ENCODE results near the gene RPL3.

The RPL3 gene

DNA sequence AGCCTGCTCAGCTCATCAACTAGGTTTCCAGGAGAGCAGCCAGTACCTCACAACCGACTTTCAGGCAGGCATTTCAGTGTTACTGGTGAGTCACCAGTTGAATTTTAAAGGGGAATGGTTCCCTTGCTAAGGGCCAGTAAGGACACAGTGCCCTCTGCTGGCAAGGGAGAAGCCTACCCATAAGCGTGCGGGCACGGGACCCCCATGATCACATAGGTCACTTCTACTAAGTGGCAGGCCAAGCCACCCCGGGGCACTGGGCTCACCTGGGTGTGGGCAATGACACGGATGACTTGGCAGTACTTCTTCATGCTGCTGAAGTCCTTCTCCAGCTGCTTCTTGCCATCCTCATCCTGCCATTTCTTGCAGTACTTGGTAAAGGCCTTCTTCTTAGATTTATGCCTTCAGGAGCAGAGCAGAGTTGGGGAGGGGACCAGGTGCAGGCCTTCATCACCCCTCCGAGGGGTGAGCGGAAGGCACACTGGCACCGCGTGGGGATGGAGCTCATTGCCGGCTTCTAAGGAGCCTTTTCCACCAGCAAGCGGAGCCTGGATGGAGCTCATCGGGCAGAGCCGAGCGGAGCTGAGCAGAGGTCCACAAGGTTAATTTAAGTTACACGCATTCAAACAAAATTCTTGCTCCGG lies 2.9 kb downstream of the RPL3 start:
- DNase-seq: peak; percentile 75

DNA sequence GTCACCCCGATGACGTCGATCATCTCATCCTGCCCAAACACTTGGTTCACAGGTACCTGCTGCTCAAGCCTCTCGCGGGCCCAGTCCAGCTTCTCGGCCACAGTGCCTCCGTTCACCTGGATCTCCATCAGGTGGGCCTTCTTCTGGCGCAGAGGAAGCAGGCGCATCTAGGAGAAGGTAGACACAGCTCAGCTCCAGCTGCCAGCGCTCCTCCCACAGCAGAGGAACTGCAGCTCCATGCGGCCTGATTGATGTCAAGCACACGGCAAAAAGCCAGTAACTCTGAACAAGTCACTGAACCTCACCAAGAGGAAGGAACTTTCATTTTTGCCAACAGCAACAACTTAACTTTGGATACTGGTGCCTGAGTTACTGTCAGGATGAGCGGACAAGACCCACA lies 4.0 kb downstream of the RPL3 start:
- DNase-seq: no peak

DNA sequence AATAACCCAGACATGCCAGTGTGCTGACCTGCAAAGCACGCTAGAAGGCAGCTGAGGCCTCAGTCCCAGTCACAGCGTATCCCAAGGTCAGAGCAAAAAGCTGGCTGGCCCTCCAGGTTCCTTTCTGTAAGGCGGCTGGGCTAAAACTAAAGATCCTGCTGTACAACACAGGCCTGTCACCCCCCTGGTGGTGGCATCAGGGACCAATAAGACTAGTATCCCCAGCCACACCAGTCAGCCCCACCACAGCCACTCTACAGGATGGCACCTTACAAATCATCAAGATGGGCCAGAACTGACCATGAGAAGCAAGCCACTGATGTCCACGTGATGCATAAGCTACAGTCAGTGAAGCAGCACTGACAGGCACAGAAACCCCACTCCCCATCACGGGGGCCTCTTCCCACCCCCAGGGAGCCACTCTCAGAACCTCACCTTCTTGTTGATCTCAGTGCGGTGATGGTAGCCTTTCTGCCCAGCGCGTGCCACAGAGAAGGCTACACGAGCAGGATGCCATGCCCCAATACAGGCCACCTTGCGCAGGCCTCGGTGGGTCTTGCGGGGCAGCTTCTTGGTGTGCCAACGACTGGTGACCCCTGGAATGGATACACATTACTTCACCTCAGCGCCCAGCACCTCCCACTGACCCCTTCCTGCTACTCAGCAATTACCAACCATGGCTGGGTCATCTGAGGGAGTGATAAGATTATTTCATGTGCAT lies 5.0 kb downstream of the RPL3 start:
- no peak for DNase-seq

DNA sequence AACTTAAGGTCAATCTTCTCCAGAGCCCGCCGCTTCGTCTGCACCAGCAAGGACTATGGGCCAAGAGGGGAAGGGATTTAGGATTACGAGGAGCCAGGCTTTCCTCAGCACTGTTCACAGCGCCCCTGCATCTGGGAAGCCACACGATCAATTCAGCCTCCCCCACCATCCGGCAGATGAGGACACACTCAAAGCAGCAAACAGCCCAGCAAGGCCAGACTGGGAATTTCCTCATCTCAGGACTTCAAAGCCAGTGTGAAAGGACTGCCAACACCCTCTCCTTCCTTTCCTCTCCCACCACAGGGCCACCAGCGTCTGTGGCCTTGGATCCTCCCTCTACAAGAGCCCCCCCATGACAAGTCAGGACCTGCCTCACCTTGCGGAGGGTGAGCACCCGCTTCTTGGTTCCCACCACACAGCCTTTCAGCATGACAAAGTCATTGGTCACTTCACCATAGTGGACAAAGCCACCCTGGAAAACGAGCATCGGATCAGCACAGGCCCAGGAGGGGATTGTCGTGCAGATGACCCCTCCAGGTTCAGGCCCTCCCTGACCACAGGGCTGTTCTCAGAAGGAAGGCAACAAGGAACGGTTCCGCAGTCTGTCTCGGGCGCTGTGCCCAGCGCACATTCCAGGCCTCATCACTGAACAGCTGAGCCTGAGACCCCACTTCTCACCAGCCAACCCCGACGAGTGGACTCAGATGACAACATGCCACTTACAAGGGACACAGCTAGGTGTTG lies 6.0 kb downstream of the RPL3 start:
- no peak for DNase-seq

DNA sequence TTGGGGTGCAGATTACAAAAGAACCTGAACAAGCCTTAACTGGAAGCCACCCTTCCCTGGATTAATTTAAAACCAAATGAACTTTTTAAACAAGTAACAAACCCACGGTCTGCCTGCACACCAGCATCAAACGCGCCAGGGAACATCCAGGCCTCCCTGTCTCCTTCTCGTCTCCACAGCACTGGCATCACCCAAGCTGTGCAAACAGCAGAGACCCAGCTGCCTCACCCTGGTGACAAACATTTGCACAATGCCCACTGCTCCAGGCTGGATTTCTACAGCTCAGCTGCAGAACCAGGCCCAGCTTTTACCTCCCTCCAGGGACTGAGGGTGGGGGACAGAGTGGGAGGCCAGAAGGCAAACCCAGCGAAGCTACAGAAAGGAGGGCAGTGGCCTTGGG lies 7.0 kb downstream of the RPL3 start:
- DNase-seq: no peak

DNA sequence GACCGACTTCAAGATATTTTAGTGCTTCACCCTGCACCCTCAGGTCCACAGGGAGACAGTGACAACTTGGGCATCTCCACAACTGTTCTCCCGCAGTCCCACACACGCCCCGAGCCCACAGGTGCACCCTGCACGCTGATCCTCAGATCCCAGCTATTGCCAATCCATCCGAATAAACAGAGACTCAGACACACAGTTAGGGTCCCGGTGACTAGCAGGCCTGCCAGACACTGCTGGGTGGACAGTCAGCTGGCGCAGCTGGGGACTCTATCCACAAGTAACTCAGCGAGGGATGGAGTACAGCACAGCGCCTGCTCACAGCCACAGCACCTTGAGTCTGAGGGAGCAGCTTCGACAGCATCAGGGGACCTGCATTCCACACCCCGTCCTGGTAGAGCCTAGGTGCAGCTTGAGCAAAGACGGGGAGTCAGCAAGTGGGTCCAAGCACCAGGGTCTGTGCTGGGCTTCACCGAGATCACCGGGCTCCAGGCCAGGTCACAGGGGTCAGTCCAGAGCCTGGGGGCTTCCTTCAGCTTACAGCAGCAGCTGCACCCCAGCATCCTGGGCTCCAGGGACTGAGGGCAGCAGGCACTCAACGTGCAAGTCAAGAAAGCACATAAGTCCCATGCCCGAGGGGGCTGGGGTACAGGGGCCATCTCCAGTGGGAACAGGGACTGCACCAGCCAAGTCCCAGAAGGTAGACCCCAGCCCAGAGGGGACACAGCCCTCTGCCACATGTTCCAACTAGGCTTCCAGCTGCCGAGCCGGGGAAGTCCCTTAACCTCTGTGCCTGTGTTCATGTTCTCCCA lies 7.6 kb downstream of the RPL3 start:
- DNase-seq: no peak

DNA sequence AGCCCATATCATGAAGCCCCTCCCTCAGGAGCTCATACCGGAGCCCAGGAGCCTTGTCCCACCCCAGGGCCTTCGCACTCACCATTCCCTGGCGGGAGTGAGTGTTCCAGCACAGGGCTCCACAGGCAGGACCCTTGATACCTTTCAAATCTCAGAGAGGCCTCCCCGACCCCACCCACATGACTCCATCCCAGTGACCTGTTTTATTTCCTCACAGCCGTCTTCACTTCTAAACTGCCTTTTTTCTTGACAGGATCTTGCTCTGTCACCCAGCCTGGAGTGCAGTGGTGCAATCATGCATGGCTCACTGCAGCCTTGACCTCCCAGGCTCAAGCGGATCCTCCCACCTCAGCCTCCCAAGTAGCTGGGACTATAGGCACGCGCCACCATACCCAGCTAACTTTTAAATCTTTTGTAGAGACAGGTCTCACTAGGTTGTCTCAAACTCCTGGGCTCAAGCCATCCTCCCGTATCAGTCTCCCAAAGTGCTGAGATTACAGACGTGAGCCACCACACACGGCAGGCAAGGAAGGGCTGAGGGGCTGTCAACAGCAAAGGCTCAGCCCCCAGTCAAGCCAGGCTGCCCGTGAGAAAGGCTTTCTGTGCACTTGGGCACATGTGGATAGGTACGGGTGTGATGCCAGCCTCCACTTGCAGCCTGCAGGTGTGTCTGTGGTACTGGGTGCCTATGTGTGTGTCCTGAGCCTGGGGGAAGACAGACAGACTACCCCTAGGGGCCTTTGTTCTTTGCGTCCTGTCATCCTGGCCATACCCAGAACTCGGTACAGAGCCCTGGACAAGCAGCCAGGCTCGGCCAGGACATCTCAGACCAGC lies 9.3 kb downstream of the RPL3 start:
- DNase-seq: no peak

DNA sequence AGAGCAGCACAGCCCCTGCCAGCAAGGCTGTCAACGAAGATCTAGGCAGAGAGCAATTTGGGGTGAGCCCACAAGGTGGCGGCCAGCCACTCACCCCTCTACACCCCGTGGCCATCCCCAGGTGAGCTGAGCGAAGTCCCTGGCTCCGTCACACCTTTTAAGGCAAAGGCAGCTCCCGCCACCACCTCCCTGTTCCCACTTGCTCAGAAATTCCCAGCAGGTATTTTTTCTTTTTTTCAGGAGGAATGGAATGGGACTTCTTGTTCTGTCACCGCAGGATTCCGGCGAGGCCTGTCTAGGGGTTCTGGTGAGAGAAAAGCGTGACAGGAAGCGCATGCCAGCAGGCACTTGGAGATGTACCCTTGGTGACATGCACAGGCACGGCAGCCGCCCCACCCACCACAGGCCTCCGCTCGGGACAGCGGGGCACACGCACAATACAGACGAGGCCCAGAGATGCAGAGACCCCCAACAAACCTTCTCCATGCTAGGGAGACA lies 10.0 kb downstream of the RPL3 start:
- DNase-seq: no peak

DNA sequence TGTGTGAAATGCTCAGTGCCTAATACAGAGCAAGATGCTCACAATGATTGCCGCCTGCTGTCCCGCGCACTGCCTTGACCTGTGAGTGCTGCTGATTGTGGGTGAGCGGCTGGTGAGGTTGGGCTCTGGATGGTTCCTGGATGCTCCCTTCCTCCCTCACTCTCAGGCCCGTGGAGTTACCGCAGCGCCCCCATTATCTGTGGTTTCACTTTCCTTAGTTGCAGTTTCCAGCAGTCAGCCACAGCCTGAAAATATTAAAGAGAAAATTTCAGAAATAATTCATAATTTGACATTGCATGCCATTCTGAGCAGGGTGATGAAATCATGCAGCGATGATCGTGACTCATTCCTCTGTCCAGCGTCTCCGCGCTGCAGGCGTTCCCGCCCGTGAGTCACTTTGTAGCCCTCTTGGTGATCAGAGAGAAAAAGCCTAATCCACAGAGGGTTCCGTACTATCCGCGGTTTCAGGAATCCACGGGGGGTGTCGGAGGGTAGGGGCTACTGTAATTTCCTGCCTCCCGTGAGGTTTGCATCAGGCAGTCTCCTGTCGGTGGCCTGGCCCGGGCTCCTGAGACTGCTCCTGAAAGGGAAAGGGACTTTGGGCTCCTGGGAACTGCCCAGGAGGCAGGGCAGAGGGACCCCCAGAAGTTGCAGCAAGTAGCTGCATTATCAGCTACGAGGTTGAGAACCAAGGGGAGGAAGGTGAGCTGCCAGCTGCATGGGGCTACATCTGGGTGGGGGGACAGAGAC lies 10.6 kb downstream of the RPL3 start:
- DNase-seq: peak; percentile 58

DNA sequence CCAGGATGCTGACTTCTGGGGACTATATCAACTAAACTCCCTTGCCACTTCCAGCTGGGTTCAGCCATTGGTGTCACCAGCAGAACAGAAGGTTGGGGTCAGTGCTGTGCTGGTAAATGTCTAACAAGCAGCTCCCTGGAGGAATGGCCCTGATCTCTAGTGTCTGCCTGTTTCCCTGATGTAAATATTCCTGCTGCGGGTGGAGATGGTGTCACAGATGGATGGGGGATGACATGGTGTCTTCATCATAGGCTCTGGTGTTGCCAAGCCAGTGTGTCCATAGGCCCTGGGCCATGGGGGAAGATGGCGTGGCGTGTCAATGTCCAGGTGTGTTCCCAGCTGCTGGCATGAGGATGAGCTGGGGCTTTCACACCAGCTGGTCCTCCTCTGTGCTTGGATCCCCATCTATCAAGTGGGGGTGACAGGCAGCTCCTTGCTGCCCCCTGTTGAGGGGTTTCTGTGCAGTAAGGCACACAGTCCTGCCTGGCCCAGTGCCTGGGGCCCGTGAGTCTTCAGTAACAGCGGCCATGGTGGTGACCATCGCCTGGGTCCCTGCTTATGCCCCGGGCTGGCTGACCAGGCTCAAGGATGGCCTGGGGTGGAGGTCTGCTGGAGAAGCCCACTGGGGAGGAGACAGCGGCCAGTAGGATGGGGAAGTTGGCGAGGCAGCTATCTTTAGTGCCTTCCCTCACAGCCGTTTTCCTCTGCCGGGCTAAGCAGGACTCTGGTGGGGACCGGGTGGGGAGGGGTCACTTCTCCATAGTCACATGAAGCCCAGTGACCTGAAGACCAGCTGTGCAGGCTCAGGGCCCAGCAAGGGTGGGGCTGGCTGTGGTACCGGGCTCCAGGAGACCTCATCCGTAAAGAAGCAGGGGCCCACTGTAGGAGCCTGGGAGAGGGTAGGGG lies 12.7 kb downstream of the RPL3 start:
- DNase-seq: peak; percentile 81

DNA sequence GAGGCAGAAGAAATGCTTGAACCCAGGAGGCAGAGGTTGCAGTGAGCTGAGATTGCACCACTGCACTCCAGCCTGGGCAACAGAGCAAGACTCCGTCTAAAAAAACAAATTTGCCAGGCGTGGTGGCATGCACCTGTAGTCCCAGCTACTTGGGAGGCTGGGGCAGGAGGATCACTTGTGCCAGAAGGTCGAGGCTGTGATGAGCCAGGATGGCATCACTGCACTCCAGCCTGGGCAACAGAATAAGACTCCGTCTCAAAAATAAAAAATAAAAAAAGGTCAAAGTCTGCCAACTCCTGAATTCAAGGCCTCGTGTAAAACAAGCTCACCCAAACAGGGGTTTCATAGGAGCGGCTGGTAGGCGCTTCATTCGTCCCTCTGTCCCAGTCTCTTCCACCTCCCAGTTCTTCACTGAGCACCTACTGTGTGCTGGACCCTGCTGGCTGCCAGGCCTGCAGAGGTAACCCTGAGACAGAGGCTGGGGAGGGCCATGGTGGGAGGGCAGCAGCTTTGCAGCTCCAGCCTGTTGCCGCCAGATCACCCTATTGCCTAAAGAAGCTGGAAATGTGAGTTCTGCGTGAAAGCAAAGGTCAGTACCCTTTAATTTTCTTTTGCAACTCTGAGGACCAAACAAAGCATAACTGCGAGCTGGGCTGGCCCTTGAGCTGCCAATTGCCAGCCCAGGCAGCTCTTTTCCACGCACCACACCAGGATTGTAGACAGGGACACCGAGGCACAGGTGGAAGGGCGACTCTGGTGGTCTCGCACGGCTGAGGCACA lies 15.3 kb downstream of the RPL3 start:
- DNase-seq: no peak

DNA sequence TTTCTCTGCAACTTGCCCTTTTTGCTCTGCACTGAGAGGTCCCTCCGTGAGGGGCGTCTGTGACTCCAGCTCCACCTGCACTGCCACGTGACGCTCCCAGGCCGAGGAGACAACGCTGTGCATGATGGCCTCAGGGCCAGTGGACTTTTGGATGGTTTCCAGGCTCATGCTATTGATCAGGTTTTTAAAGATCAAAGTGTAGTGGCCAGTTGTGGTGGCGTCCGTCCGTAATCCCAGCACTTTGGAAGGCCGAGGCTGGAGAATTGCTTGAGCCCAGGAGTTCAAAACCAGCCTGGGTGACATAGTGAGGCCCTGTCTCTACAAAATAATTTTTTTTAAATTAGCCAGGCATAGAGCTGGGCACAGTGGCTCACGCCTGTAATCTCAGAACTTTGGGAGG lies 16.1 kb downstream of the RPL3 start:
- no peak for DNase-seq

DNA sequence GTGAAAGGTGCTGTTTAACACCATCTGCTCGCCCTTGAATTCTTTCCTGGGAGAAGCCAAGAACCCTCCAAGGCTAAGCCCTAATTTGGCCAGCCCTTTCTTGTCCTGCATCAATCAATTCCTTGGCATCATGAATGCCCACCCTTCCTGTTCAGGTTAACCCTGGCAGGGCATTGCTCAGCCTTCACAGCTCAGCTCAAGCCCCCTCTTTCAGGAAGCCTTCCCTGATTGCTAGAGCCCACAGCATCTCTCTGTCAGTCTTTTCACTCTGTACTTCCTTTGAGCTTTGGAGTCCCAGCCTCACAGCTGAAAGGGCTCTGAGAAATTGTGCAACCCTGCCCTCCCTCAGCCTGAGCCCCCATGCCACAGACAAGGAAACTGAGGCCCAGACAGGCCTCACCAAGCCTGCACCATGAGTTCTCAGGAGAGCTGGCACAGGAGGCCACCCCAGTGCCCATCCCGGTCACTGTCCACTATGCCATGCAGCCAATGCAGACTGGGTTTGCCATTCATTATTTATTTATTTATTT lies 16.9 kb downstream of the RPL3 start:
- DNase-seq: no peak

DNA sequence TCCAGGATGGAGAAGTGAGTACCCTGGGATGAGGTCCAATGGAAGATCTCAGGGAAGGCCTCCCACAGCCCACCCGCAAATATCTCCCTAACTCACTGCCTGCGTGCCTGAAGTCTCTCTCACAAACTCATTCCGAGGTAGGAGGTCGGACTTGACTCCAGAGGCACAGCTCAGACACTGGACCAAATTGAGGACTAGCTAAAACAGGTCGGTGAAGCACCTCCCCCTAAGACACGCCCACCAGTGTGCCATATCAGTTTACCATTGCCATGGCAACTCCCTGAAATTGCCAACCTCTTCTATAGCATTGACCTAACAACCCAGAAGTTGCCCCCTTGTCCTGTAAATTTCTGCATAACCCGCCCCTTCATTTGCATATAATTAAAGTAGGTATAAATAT lies 17.5 kb downstream of the RPL3 start:
- no peak for DNase-seq

DNA sequence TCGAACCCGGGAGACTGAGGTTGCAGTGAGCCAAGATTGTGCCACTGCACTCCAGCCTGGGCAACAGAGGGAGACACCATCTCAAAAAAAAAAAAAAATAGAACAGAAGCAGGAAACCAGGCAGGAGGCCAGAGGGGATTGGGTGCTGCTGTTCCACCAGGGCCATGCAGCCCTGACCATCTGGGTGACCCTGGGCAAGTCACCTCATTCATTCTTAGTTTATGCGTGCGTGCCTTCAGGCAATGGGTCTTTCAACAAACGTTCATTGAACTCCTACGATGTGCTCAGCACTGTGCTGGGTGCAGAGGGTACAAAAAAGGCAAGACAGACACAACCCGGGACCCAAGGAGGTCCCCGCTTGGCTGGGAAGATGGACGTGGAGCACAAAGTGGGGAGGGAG lies 18.3 kb downstream of the RPL3 start:
- DNase-seq: no peak

DNA sequence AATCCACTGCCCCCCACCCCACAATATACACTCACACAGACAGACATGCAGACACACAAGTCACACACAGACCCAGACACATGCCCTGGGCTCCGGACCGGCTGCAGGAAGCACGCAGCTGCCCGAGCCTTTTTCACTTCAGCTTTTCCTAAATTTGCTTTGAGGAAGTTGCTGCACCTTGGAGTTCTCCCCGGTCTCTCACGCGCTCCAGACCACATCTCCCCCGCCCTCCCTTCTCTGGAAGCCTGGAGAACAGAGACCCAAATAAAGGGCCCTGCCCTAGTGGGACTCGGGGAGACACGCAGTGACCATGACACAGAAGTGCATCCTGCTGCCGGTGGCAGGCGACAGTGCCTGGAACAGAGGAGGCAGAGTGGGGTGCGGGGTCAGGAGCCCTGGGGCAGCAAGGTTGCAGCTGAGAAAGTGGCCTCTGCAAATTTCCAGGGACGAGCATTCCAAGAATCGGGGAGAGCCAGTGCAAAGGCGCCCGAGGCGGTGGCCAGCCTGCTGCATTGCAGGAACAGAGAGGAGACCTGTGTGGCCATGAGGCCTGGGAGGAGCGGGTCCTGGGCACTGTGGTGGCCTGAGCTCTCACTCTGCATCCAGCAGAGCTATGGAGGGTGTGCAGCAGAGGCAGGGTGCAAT lies 19.1 kb downstream of the RPL3 start:
- peak; percentile 70 for DNase-seq

DNA sequence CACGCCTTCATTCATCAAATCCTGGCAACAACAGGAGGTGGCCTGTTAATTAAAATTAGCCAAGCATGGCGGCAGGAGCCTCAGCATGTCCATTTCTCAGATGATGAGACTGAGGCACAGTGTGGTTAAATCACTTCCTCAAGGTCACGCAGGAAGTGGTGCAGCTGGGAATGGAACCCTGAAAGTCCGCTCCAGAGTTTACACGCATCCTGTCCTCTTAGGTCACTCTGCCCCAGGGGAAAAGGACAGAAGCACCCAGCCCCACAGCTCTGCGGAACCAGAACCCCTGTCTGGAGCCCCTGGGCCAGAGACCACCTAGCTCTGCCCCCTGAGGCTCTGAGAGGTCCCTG lies 19.6 kb downstream of the RPL3 start:
- DNase-seq: peak; percentile 63

DNA sequence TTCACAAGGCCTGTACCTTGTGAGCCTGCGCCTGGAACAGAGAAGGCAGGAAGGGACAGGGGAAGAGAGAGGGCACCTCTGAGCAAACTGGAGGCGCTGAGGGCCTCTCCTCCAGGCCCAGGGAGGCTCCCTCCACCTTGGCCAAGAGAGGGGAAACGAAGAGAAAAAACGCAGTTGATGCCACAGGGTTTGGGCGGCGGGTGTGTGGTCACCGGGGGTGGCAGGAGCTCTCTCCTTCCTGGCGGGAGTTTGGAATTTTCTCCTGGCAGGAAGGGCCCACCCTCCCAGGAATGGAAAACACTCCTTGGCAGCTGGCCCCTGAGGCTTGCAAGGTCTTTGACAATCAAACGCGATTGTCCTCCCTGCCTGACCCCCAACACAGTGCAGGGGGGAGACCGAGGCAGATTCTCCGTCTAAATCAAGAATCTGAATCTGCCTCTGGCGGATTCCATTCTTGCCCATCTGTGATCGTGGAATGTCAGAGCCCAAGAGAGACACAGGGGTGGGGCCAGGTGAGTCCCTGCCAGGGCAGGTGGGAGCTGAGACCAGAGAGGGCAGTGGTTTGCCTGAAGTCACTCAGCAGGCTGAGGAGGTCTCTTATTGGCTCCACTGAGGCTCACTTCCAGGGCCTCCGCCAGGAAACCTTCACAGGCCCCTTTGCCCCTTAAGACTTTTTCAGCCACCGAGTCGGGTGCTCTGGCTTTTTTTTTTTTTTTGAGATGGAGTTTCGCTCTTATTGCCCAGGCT lies 21.0 kb downstream of the RPL3 start:
- DNase-seq: peak; percentile 58

Measured in RPMI8226 (cell line).